ENCODE data around the gene DUSP7.

DUSP7 gene

GRCh38 chr3:52028572-52028971 lies 27.8 kb downstream of the DUSP7 start:
- no peak for DNase-seq (ENCODE audit: low read depth)

DNA sequence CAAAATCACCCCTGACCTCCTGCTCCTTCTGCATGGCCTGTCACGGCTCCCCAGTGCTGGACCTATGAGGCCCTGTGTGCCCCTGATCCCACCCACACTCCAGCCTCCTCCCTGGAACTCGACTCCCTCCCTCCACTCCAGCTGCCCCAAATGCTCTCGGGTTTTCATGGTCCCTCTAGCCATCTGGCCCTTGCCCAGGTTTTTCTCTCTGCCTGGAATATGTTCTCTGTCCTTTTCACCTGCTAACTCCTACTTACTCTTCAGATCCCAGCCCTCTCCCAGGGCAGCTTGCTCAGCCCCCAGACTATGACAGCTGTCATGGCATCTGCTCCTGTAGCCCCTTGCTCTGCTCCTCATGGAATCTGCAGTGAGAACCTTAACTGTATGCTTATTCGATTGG lies 30.3 kb downstream of the DUSP7 start:
- no peak for DNase-seq (ENCODE audit: low read depth)

- DNase-seq (ENCODE audit: low read depth): no peak
Measured at GRCh38 chr3:52025453-52025852, 30.9 kb downstream of the DUSP7 start.

- no peak for DNase-seq (ENCODE audit: low read depth)
Measured at GRCh38 chr3:52024765-52025452, 31.5 kb downstream of the DUSP7 start.

- DNase-seq (ENCODE audit: low read depth): no peak
Measured at GRCh38 chr3:52023860-52024764, 32.3 kb downstream of the DUSP7 start.

DNA sequence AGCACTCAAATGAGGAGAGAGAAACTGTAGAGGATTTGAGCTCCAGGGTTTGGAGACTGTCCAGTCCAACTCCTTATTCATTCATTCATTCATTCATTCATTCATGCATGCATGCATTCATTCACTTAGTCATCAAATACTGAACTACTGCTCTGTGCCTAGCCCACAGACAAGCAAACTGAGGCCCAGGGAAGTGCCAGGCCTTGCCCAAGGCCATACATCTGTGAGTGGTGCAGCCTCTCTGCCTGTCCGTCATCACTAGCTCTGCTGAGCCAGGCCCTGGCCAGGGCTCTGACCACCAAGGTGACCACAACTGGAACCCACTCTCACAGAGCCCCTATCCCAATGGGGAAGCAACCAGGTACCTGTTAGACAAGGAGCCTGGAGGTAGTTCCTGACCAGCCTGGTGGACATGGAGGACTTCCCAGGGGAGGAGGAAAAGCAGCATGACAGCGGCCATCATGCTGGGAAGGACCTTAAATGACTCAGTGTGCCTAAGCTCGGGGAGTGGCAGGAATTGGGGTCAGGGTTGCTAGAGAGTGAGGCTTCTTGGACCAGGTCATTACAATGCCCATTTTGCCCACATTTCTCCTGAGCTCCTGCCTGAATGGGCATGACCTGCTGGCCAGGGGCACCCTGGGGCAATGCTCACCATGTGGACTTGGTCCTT lies 33.1 kb downstream of the DUSP7 start:
- no peak for DNase-seq (ENCODE audit: low read depth)

DNA sequence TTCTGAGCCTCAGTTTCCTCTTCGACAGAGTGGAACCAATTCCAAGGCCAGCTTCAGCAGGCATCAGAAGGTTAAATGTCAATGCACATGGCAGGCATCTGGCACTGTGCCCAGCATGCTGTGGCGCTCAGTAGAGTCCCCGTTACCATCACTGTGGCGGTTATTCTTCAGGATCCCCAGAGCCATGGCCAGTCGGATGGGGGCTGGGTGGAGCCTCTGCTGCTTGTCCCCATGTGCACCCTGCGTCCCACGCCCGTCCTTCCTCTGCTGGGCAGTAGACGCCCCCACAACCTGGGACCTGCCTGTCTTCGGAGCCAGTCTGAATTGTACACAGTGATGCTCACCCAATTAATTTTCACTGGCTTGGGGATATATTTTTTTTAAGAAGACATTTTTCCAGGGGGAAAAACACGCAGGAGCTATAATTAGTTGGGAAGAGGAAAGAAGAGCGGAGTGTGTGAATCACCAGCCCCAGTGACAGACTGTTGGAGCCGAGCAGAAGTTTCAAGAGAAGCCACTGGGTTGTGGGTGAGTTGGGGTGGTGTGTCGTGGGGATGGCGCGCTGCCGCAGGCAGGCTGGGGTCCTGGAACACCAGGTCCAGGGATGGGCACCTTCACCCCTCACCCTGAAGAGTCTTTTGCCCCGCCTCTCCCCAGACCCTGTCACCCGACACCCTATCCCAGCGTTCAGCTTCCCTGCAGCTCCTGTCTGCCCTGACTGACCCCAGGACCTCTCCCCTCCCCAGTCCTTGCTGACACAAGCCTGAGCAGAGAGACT lies 33.9 kb downstream of the DUSP7 start:
- no peak for DNase-seq (ENCODE audit: low read depth)

GRCh38 chr3:52021489-52022268 lies 34.7 kb downstream of the DUSP7 start:
- DNase-seq (ENCODE audit: low read depth): no peak

DNA sequence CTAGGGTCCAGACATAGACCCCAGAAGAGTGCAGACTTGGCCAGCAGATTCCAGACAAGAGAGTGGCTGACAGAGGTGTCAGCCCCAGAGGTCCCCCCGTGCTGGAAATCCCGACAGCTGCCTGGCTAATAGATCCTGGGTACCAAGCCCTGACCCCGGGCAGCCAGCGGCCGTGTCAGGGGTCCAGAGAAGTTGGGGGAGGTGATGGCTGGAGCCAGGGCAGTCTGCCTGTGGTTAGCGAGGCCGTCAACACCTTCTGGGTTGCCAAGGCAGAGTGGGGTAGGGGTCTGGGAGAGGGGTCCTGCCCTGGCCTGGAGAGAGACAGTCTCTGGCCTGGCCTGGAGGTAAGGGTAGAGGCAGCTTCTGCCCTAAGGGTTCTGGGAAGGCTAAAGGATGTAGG lies 35.6 kb downstream of the DUSP7 start:
- DNase-seq (ENCODE audit: low read depth): no peak

DNA sequence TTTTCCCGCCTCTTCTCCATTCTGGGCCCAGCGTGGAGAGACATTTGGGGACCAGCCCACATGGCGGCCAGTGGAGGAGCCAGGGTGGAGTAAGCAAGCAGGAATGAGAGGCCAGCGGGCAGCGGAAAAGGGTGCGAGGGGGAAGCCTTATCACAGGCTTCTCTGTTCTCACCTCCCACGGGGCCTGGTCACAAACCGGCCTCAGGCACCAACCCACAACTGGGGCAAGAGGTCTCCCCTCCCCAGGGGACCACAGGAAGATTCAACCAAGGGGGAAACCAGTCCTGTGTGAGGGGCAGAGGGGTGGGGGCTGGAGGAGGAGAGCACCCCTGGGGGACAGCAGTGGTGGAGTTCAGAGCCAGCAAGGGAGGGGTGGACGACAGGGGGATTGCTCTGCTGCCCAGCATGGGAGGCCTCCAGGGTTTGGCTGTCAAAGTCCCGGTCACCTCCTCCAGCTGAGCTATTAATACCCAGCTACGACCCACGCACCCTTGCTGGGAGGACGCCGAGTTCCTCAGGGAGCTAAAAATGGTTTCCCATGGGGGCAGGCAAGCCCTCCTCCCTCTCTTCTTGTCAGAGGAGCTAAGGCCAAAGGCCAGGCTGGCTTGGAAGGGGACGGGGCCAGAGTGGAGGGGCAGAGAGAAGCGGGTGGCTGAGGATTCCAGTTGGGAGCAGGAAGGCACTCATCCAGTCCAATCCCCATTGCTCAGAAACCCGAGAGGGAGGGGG lies 36.9 kb downstream of the DUSP7 start:
- DNase-seq (ENCODE audit: low read depth): no peak

DNA sequence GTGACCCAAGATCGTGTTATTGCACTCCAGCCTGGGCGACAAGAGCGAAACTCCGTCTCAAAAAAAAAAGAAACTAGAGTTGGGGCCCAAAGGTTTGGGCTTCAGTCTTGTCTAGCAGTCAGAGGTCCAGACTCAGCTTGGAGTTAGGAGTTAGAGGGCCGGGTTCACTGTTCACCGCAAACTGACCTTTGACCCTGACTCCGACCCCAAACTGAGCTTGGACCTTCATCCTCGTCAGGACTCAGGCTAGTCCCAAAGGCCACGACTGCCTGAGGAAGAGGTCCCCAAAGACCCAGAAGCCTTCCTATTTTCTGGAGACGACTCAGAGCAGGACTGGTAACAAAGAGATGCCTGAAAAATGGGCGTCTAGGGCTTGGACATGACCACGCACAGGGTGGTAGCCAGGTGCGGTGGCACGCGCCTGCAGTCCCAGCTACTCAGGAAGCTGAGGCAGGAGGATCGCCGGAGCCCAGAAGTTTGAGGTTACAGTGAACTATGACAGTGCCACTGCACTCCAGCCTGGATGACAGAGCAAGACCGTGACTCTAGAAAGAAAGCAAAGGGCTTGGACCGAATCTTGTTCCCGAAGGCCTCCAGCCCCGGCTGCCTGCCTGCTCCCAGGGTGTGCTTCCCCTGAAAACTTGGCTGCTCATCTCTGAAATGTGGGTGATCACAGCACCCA lies 37.9 kb downstream of the DUSP7 start:
- no peak for DNase-seq (ENCODE audit: low read depth)

DNA sequence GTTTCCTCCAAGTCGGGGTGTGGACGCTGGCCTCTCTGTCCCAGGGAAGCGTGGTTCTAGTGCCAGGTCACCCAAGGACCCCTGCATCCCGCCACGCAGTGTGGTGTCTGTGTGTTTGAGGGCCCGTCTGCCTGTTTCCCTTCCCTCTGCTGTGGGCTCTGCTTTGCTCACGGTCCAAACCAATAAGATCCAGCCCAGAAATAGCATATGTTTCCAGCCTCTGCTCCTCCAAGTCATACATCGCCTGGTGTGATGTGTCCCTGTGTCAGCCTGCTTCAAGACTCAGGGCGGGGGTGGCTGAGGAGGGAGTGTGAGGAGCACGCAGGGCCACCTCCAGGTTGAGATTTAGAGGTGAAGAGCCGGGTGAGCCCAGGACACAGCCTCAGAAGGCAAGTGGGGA lies 38.8 kb downstream of the DUSP7 start:
- DNase-seq (ENCODE audit: low read depth): no peak

- DNase-seq (ENCODE audit: low read depth): no peak
Measured at GRCh38 chr3:52015438-52016228, 40.7 kb downstream of the DUSP7 start.

- DNase-seq (ENCODE audit: low read depth): no peak
Measured at GRCh38 chr3:52014613-52015012, 41.8 kb downstream of the DUSP7 start.

GRCh38 chr3:52013802-52014598 lies 42.4 kb downstream of the DUSP7 start:
- no peak for DNase-seq (ENCODE audit: low read depth)

- no peak for DNase-seq (ENCODE audit: low read depth)
Measured at GRCh38 chr3:52012699-52013098, 43.7 kb downstream of the DUSP7 start.

DNA sequence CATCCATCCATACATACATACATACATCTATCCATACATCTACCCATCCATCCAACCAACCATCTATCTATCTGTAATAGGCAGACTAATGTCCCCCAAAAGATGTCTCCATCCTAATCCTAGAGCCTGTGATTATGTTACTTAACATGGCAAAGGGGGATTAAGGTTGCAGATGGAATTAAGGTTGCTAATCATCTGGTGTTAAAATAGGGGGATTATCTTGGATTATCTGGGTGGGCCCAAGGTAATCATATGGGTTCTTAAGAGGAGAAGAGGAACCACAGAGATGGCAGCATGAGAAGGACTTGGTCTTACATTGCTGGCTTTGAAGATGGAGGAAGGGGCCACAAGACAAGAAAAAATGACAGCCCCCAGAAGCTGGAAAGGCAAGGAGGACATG lies 45.9 kb downstream of the DUSP7 start:
- DNase-seq (ENCODE audit: low read depth): no peak

DNA sequence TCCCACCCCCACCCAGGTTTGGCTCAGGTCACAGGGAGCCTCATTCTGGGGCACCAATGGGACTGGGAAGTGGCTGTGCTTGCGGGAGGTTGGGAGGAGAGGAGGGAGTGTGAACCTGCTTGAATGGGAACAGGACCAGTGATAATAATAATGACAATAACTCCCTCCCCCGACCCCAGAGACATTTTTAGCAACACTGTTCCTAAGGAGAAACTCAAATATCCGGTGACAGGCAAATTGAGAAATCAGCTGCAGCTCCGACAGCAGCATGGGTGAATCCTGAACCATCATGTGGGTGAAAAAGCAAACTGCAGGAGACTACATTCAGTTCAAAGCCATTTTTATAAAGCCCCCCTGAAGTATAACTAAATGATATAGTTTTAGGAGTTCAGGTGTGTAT lies 49.1 kb downstream of the DUSP7 start:
- DNase-seq (ENCODE audit: low read depth): no peak

GRCh38 chr3:52006820-52007133 lies 49.6 kb downstream of the DUSP7 start:
- no peak for DNase-seq (ENCODE audit: low read depth)

All from HS-27A (cell line).